ENCODE measurements around the gene WNT3.
"Not testable (repeated sequence)": the region's sequence is repeated elsewhere in the genome, so short reads cannot be mapped to it uniquely, and the experiment has no call there.

Gene WNT3

GRCh38 chr17:46768540-46768870 lies 50.0 kb downstream of the WNT3 start:
- in situ Hi-C loops (cut with MboI; ENCODE audit: low sequenced_read_pairs) = no loop called here

- in situ Hi-C loops (cut with MboI; ENCODE audit: low sequenced_read_pairs) = no loop called here
Measured at GRCh38 chr17:46766493-46767491, 51.7 kb downstream of the WNT3 start.

GRCh38 chr17:46765453-46765852 lies 53.0 kb downstream of the WNT3 start:
- in situ Hi-C loops (cut with MboI; ENCODE audit: low sequenced_read_pairs) = no loop called here

GRCh38 chr17:46764709-46765401 lies 53.6 kb downstream of the WNT3 start:
- in situ Hi-C loops (cut with MboI; ENCODE audit: low sequenced_read_pairs) = no loop called here

GRCh38 chr17:46764000-46764708 lies 54.3 kb downstream of the WNT3 start:
- in situ Hi-C loops (cut with MboI; ENCODE audit: low sequenced_read_pairs) = no loop called here

GRCh38 chr17:46763416-46763815 lies 55.1 kb downstream of the WNT3 start:
- in situ Hi-C loops (cut with MboI; ENCODE audit: low sequenced_read_pairs) = no loop called here

- in situ Hi-C loops (cut with MboI; ENCODE audit: low sequenced_read_pairs) = no loop called here
Measured at GRCh38 chr17:46759141-46759540, 59.4 kb downstream of the WNT3 start.

- in situ Hi-C loops (cut with MboI; ENCODE audit: low sequenced_read_pairs) = no loop called here
Measured at GRCh38 chr17:46758614-46759013, 59.9 kb downstream of the WNT3 start.

- in situ Hi-C loops (cut with MboI; ENCODE audit: low sequenced_read_pairs) = not testable (repeated sequence)
Measured at GRCh38 chr17:46757588-46757987, 60.9 kb downstream of the WNT3 start.

GRCh38 chr17:46756861-46757260 lies 61.6 kb downstream of the WNT3 start:
- in situ Hi-C loops (cut with MboI; ENCODE audit: low sequenced_read_pairs) = no loop called here

- in situ Hi-C loops (cut with MboI; ENCODE audit: low sequenced_read_pairs) = no loop called here
Measured at GRCh38 chr17:46756081-46756735, 62.3 kb downstream of the WNT3 start.

GRCh38 chr17:46753776-46754175 lies 64.7 kb downstream of the WNT3 start:
- in situ Hi-C loops (cut with MboI; ENCODE audit: low sequenced_read_pairs) = no loop called here

GRCh38 chr17:46751425-46751824 lies 67.1 kb downstream of the WNT3 start:
- in situ Hi-C loops (cut with MboI; ENCODE audit: low sequenced_read_pairs) = no loop called here

- in situ Hi-C loops (cut with MboI; ENCODE audit: low sequenced_read_pairs) = no loop called here
Measured at GRCh38 chr17:46745376-46745775, 73.1 kb downstream of the WNT3 start.

- in situ Hi-C loops (cut with MboI; ENCODE audit: low sequenced_read_pairs) = no loop called here
Measured at GRCh38 chr17:46744441-46744840, 74.1 kb downstream of the WNT3 start.

GRCh38 chr17:46742565-46743270 lies 75.8 kb downstream of the WNT3 start:
- in situ Hi-C loops (cut with MboI; ENCODE audit: low sequenced_read_pairs) = no loop called here

GRCh38 chr17:46741122-46741730 lies 77.3 kb downstream of the WNT3 start:
- in situ Hi-C loops (cut with MboI; ENCODE audit: low sequenced_read_pairs) = no loop called here

- in situ Hi-C loops (cut with MboI; ENCODE audit: low sequenced_read_pairs) = no loop called here
Measured at GRCh38 chr17:46739982-46740381, 78.5 kb downstream of the WNT3 start.

GRCh38 chr17:46738544-46738943 lies 79.9 kb downstream of the WNT3 start:
- in situ Hi-C loops (cut with MboI; ENCODE audit: low sequenced_read_pairs) = no loop called here

- in situ Hi-C loops (cut with MboI; ENCODE audit: low sequenced_read_pairs) = no loop called here
Measured at GRCh38 chr17:46737326-46737725, 81.2 kb downstream of the WNT3 start.

Data from hTERT RPE-1 (cell line).